ENCODE results near the gene NR3C2.

The NR3C2 gene

DNA sequence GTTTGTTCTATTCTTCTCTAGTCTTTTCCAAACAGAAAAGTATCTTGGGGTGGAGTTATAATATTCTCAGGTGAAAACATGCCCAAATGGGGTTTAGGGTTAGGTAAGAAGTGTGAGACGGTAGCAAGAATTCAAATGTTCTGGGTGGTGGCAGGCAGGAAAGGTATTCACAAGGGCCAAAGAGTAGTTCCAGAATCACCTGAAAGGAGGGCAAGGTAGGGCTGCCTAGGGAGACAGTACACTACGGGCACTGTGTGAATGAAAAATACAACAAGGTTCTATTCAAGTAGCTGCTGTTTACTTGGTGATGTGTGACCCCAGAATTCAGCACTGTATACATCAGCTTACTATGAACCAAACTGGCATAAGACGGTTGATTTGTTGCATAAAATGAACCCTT is 51.9 kb downstream of the NR3C2 start:
- DNase-seq (ENCODE audit: low read depth) = no peak
- TF ChIP-seq, protein P1, sequence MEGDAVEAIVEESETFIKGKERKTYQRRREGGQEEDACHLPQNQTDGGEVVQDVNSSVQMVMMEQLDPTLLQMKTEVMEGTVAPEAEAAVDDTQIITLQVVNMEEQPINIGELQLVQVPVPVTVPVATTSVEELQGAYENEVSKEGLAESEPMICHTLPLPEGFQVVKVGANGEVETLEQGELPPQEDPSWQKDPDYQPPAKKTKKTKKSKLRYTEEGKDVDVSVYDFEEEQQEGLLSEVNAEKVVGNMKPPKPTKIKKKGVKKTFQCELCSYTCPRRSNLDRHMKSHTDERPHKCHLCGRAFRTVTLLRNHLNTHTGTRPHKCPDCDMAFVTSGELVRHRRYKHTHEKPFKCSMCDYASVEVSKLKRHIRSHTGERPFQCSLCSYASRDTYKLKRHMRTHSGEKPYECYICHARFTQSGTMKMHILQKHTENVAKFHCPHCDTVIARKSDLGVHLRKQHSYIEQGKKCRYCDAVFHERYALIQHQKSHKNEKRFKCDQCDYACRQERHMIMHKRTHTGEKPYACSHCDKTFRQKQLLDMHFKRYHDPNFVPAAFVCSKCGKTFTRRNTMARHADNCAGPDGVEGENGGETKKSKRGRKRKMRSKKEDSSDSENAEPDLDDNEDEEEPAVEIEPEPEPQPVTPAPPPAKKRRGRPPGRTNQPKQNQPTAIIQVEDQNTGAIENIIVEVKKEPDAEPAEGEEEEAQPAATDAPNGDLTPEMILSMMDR (conservative IDR thresholded peaks at IDR 0.05; ENCODE audit: control insufficient read depth, insufficient read depth, low read depth, low read length) = no peak
- H3K4me3 ChIP-seq (ENCODE audit: control insufficient read depth, low read depth, low read length) = no peak overlapping the region

DNA sequence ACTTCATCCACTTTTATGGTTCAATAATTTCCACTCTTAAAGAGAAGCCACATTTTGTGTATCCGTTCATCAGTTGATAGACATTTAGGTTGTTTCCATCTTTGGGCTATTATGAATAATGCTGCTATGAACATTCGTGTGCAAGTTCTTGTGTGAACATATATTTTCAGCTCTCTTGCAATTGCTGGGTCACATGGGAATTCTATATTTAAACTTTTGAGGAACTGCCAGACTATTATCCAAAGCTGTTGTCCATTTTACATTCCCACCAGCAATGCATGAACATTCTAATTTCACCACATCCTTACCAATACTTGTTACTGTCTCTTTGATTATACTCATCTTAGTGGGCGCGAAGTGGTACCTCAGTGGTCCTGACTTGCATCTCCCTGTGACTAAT is 61.9 kb downstream of the NR3C2 start:
- H3K4me3 ChIP-seq (ENCODE audit: control insufficient read depth, low read depth, low read length) = no peak overlapping the region
- no peak for DNase-seq (ENCODE audit: low read depth)
- TF ChIP-seq, protein P1 (conservative IDR thresholded peaks at IDR 0.05; ENCODE audit: control insufficient read depth, insufficient read depth, low read depth, low read length) = no peak

DNA sequence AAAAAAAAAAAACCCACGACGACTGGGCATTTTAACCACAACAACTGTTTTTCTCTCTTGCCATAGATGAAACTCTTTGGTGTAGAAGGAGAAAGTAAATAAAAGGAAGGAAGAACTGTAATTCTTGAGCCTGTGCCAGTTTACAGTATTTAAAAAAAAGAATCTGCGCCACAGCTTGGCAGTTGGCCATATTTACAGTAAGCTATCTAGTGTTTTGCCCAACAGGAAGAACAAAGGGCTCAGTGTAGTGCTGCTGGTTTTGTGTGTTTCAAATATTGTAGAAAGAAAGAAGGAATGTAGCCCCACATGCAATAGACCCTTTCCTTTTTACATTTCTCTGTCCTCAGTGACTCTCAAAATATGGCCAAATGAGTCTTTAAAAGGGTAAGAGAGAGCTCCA is 66.1 kb downstream of the NR3C2 start:
- TF ChIP-seq, protein P1 (conservative IDR thresholded peaks at IDR 0.05; ENCODE audit: control insufficient read depth, insufficient read depth, low read depth, low read length) = no peak
- no peak for DNase-seq (ENCODE audit: low read depth)
- H3K4me3 ChIP-seq (ENCODE audit: control insufficient read depth, low read depth, low read length) = no peak overlapping the region

DNA sequence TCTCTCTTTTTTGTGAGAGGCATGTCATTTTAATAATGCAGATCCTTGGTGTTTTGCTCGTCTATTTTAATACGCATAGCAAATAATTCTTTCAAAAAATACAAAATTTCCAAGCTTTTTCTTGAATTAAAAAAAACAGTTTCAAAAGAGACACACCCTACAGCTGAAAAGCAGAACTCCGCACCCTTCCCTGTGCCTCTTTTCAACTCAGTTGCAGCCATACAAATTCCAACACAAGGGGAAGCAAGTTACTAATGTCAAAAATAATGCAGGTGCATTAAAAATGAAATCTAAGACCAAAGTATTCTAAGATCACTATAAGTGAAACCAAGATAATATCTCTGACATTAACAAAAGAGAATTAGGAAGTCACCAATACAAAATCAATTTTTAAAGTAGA is 66.6 kb downstream of the NR3C2 start:
- TF ChIP-seq, protein P1 (conservative IDR thresholded peaks at IDR 0.05; ENCODE audit: control insufficient read depth, insufficient read depth, low read depth, low read length) = no peak
- no peak for DNase-seq (ENCODE audit: low read depth)
- no peak overlapping the region for H3K4me3 ChIP-seq (ENCODE audit: control insufficient read depth, low read depth, low read length)

DNA sequence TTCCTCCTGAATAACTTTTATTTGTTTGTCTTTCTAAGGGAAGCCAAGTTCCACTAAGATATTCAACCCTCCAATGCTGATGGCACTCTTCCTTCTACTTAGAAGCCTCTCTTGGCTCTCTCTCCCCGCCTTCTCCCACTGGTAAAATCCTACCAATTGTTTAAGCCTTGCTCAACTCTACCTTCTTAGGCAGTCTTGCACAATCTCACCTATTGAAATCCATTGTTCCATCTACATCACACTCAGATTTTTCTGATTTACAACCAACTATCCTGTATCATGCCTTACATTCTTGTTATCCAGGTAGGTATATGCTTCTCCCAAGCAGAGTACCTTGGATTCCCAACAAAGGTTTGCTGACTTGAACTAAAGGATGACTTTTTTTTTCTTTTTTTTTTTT is 69.1 kb downstream of the NR3C2 start:
- no peak for DNase-seq (ENCODE audit: low read depth)
- TF ChIP-seq, protein P1 (conservative IDR thresholded peaks at IDR 0.05; ENCODE audit: control insufficient read depth, insufficient read depth, low read depth, low read length) = no peak
- H3K4me3 ChIP-seq (ENCODE audit: control insufficient read depth, low read depth, low read length) = no peak overlapping the region

DNA sequence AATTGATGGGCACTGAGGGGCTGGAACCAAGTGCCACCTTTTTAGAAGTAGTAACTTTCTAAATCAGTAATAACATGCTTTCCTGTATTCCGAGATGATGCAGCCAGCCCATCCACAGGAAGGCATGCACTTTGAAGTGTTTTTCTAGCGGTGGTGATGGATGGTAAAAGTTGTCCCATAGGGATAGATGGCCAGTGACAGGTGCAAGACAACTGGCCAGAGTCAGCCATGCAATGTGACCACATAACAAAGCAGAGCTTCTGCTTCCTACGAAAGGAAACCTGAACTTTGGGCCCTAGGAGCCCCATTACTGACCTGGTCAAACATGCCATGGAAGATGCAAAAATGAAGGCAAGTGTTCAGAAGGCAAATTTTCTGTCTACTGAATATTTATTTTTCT is 72.3 kb downstream of the NR3C2 start:
- DNase-seq (ENCODE audit: low read depth) = no peak
- no peak overlapping the region for H3K4me3 ChIP-seq (ENCODE audit: control insufficient read depth, low read depth, low read length)
- TF ChIP-seq, protein P1 (conservative IDR thresholded peaks at IDR 0.05; ENCODE audit: control insufficient read depth, insufficient read depth, low read depth, low read length) = no peak

DNA sequence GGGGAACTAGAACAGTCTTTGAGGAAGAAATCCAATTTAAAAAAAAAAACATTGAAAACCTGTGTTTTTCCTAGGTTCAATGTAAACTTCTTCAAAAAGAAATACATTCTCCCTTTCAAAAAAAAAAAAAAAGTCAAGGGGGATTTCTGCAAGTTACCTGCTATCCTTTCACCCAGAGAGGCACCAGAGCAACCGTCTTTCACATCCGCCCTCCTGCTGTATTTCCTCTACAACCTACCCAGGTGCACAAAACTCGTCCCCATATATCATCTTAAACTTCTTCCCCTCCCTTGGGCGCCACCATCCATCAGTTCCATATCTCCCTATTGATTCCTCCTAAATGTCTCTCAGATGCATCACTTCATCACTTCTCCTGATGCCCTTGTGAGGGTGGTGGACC is 74.5 kb downstream of the NR3C2 start:
- no peak overlapping the region for H3K4me3 ChIP-seq (ENCODE audit: control insufficient read depth, low read depth, low read length)
- TF ChIP-seq, protein P1 (conservative IDR thresholded peaks at IDR 0.05; ENCODE audit: control insufficient read depth, insufficient read depth, low read depth, low read length) = no peak
- DNase-seq (ENCODE audit: low read depth) = no peak
